Measurements from ENCODE around the gene FMNL3.

FMNL3 gene

GRCh38 chr12:49673446-49674317, 33.5 kb downstream of the FMNL3 start:
- DNase-seq: peak; percentile 59

GRCh38 chr12:49672301-49673217, 34.6 kb downstream of the FMNL3 start:
- DNase-seq: no peak

DNA sequence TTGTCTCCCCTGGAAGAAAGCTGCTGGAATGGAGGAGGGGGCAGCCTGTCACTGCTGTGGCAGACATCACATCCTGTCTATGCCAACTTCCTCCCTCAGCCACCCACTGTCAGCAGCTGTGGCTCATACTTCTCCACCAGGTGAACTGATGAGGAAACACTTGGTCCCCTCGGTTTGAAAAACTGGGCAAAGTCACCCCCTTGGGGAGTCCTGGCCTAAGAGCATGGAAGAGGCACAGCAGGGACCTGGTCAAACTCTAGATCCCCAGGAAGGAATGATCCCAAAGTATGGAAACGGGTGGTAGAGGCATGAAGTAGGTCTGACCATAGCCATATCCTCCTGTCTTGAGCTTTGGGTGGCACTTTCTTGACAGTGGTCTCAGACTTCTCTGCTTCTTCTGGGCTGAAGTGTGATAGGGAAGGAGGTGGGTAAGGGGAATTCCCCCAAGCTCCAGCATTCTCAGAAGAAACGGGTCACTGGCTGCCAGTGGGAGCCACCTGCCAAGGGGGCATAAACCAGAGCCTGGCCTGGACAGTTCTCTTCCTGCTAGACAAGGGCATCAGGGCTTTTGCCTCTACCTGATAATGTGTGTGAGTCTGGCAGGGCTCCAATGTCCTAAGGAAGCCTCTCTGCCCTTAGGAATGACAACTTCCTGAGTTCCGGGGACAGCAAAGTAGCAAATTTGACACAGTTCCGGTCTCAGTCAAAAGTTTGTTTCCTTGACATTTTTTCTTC, 36.0 kb downstream of the FMNL3 start:
- no peak for DNase-seq

DNA sequence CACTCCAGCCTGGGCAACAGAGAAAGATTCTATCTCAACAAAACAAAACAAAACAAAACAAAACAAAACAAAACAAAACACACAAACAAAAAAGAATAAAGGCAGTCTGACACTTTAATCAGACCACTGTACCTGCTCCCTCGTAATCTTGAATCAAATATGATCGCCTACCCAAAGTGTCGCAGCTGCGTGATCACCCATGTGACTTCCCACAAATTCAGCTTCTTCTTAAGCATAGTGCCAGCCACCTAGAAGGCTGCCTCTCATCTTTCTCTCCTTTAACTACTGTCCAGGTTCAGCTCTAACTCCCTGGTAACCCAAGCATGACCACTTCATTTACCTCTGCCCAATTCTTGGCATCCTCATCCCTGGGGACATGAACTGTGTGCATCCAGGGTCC, 37.4 kb downstream of the FMNL3 start:
- no peak for DNase-seq

DNA sequence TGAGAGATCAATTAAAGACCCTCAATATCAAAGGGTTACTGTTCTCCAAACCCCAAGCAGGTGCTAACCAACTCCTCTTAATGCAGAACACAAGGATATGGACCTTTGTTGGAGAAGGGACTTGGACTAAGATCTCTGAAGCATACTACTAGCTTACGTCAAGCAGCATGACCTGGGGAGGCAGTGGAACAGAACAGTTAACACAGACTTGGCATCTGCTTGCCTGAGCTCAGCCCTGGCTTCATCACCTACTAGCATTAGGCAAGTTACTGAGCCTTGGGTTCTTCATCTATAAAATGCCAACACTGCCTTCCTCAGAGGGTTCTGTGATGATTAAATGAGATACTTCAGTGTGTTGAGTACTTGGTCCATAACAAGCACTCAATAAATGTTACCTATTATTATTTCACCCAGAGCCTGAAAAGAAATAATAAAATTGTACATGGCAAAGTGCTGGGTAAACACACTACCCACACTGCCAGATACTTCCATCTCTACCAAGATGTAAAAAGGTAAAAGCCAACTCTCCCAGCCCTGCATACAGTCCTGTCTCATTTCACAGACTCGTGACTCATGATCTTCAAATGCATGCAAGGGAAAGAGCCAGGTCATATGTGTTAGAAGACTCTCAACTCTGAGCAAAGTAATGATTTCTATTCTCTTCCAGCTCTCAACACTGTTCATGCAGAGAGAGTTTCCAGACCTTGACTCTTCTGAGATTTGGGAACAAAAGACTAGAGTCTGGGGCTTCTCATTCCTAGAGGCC, 39.7 kb downstream of the FMNL3 start:
- no peak for DNase-seq

DNA sequence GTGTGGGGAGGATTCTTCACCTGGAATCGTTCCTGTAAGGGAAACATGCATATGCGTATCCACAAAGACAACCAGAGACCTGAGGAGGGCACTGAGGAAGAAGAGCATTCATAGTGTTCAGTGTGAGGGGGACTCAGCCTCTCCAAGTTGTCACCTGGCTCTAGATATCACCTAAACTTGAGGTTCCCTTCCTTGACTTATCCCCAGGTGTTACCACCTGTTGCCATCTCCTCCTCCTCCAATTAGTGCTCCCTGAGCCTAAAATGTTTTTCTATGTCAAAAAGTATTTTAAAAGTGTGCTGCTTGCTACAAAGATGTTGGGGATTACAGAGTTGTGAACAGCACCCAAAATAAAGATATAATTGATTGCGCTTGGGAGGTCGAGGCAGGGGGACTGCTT, 41.0 kb downstream of the FMNL3 start:
- no peak for DNase-seq

- DNase-seq: no peak
These were observed 41.8 kb downstream of the FMNL3 start for GRCh38 chr12:49665384-49665783.

DNA sequence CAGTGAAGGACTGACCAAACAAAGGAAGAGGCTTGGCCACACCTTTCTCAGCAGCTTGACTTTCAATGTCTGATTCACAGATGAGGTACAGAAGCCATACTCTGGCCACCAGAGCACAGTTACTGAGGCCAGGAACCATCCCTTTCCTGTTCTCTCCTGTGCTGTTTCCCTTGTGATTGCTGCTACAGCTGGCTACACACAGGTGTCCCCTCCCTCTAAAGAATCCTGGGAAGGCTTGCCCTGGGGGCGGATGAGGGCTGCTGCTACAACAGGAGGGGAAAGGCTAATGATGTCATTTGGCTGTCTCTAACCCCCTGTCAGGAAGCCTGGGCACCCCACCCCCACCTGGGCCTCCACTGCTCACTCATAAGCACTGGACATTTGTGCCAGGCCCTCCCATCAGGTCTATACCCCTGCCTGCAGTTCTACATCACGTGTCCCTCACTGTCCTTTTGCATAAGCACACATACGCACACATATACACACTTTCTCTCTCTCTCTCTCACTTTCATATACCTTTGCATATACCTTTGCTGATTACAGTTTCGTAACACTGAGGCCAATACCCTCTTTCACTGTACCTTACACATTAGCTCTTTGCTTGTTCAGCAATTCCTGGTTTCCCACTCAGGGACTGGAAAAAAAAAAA, 42.5 kb downstream of the FMNL3 start:
- no peak for DNase-seq

GRCh38 chr12:49664167-49664566, 43.0 kb downstream of the FMNL3 start:
- no peak for DNase-seq

- peak; percentile 3 for DNase-seq
These were observed 44.0 kb downstream of the FMNL3 start for GRCh38 chr12:49662998-49663843.

GRCh38 chr12:49661746-49662145, 45.5 kb downstream of the FMNL3 start:
- no peak for DNase-seq

GRCh38 chr12:49661191-49661590, 46.0 kb downstream of the FMNL3 start:
- no peak for DNase-seq

- DNase-seq: no peak
These were observed 47.5 kb downstream of the FMNL3 start for GRCh38 chr12:49659753-49660152.

- DNase-seq: no peak
These were observed 48.9 kb downstream of the FMNL3 start for GRCh38 chr12:49658276-49658675.

- no peak for DNase-seq
These were observed 51.5 kb downstream of the FMNL3 start for GRCh38 chr12:49655595-49656236.

DNA sequence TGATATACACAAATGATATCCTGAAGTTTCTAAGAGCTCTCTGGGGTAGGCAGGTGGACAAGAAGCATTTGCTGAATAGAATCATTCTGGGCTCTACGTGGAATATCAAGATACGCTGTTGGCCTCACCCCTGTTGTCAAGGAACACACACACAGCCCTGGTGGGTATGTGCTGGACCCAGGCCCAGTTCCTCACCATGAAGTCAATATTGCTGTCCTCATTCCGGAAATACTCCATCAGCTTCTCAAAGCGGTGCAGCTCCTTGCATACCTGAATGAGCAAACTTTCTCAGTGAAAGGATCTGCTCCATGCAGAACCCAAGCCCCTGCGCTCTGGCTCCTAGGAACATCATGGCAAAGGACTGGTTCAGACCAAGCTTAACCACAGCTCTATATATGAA, 52.5 kb downstream of the FMNL3 start:
- DNase-seq: no peak

- DNase-seq: no peak
These were observed 54.2 kb downstream of the FMNL3 start for GRCh38 chr12:49652921-49653520.

GRCh38 chr12:49651855-49652254, 55.4 kb downstream of the FMNL3 start:
- DNase-seq: no peak

DNA sequence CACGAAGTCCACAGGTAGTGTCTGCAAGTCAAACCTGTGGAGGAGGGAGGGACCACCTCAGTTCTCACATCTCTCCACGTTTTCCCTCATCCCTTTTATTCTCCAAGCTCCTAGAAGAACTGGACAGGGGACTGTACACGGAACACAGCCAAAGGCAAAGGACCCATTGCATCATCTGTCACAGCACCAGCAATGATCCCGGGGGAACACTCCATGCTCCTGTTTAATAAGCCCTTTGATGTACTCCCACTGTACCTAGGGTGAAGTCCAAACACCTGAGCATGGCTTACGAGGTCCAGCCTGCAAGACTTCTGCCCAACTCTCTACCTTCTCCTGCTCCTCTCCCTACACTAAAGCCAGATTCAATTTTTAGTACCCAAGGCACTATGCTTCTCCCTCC, 57.3 kb downstream of the FMNL3 start:
- no peak for DNase-seq

- DNase-seq: no peak
These were observed 57.8 kb downstream of the FMNL3 start for GRCh38 chr12:49649445-49649844.
